ENCODE results near the gene ADGRG6.

Gene ADGRG6

GRCh38 chr6:142291512-142291911 is 10.3 kb upstream of the ADGRG6 start:
- DNase-seq (ENCODE audit: low read depth), result no peak

GRCh38 chr6:142292166-142292924 is 9.5 kb upstream of the ADGRG6 start:
- no peak for DNase-seq (ENCODE audit: low read depth)

GRCh38 chr6:142293121-142293520 is 8.7 kb upstream of the ADGRG6 start:
- no peak for DNase-seq (ENCODE audit: low read depth)

GRCh38 chr6:142294679-142295078 is 7.1 kb upstream of the ADGRG6 start:
- no peak for DNase-seq (ENCODE audit: low read depth)

GRCh38 chr6:142296975-142297604 is 4.7 kb upstream of the ADGRG6 start:
- DNase-seq (ENCODE audit: low read depth), result no peak

- DNase-seq (ENCODE audit: low read depth), result no peak
These were observed 4.2 kb upstream of the ADGRG6 start for GRCh38 chr6:142297605-142297995.

GRCh38 chr6:142297996-142298753 is 3.6 kb upstream of the ADGRG6 start:
- DNase-seq (ENCODE audit: low read depth), result no peak

GRCh38 chr6:142300302-142300701 is 1.5 kb upstream of the ADGRG6 start:
- no peak for DNase-seq (ENCODE audit: low read depth)

- no peak for DNase-seq (ENCODE audit: low read depth)
These were observed 803 bp upstream of the ADGRG6 start for GRCh38 chr6:142300758-142301650.

GRCh38 chr6:142302421-142303175 is 791 bp downstream of the ADGRG6 start:
- DNase-seq (ENCODE audit: low read depth), result no peak

GRCh38 chr6:142303176-142303533 is 1.3 kb downstream of the ADGRG6 start:
- no peak for DNase-seq (ENCODE audit: low read depth)

- no peak for DNase-seq (ENCODE audit: low read depth)
These were observed 2.4 kb downstream of the ADGRG6 start for GRCh38 chr6:142304241-142304640.

GRCh38 chr6:142306736-142307135 is 4.9 kb downstream of the ADGRG6 start:
- no peak for DNase-seq (ENCODE audit: low read depth)

- DNase-seq (ENCODE audit: low read depth), result no peak
These were observed 6.3 kb downstream of the ADGRG6 start for GRCh38 chr6:142307963-142308748.

- no peak for DNase-seq (ENCODE audit: low read depth)
These were observed 7.6 kb downstream of the ADGRG6 start for GRCh38 chr6:142309426-142309825.

- DNase-seq (ENCODE audit: low read depth), result no peak
These were observed 11.5 kb downstream of the ADGRG6 start for GRCh38 chr6:142313284-142313683.

- no peak for DNase-seq (ENCODE audit: low read depth)
These were observed 15.1 kb downstream of the ADGRG6 start for GRCh38 chr6:142316791-142317368.

- DNase-seq (ENCODE audit: low read depth), result no peak
These were observed 16.9 kb downstream of the ADGRG6 start for GRCh38 chr6:142318714-142319113.

GRCh38 chr6:142320366-142320765 is 18.6 kb downstream of the ADGRG6 start:
- DNase-seq (ENCODE audit: low read depth), result no peak

- DNase-seq (ENCODE audit: low read depth), result no peak
These were observed 19.6 kb downstream of the ADGRG6 start for GRCh38 chr6:142321451-142321850.
